ENCODE measurements around the gene RASGEF1C.

Gene RASGEF1C

GRCh38 chr5:180214870-180215770 lies 6.1 kb upstream of the RASGEF1C start:
- TF ChIP-seq, protein P1, sequence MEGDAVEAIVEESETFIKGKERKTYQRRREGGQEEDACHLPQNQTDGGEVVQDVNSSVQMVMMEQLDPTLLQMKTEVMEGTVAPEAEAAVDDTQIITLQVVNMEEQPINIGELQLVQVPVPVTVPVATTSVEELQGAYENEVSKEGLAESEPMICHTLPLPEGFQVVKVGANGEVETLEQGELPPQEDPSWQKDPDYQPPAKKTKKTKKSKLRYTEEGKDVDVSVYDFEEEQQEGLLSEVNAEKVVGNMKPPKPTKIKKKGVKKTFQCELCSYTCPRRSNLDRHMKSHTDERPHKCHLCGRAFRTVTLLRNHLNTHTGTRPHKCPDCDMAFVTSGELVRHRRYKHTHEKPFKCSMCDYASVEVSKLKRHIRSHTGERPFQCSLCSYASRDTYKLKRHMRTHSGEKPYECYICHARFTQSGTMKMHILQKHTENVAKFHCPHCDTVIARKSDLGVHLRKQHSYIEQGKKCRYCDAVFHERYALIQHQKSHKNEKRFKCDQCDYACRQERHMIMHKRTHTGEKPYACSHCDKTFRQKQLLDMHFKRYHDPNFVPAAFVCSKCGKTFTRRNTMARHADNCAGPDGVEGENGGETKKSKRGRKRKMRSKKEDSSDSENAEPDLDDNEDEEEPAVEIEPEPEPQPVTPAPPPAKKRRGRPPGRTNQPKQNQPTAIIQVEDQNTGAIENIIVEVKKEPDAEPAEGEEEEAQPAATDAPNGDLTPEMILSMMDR (IDR thresholded peaks at IDR 0.05) = no peak
- Histone ChIP-seq H3K36me3 (no peaks in the 10 kb centered on the region), H3K27ac (no peak overlapping the region), H3K27me3 (peaks cover 37% of the 10 kb centered on the region), H3K9me3 (no peaks in the 10 kb centered on the region), H3K4me1 (ENCODE audit: control insufficient read depth in 1 of 2, insufficient read depth in 1 of 2, low read depth in 1 of 2, low read length in 1 of 2) (no peaks in the 10 kb centered on the region), H3K4me3 (ENCODE audit: low read depth in 1 of 2, low read length in 1 of 2) (no peak overlapping the region)

DNA sequence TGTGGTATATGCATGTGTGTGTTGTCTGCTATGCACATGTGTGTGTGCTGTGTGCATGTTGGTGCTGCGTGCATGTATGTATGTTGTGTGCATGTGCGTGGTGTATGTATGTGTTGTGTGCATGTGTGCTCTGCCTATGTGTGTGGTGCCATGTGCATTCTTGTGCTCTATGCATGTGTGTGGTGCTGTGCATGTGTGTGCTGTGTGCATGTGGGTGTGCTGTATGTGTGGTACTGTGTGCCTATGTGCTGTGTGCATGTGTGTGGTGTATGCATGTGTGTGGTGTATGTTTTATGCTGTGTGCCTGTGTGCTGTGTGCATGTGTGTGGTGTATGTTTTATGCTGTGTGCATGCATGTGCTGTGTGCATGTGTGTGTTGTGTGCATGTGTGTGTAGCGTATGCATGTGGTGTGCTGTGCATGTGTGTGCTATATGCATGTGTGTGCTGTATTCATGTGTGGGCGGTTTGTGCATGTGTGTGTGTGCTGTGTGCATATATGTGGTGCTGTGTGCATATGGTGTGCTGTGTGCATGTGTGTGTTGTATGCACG lies 4.7 kb upstream of the RASGEF1C start:
- no peak overlapping the region for H3K27ac ChIP-seq
- no peaks in the 10 kb centered on the region for H3K4me1 ChIP-seq (ENCODE audit: control insufficient read depth in 1 of 2, insufficient read depth in 1 of 2, low read depth in 1 of 2, low read length in 1 of 2)
- H3K27me3 ChIP-seq = peaks cover 48% of the 10 kb centered on the region
- no peak overlapping the region for H3K4me3 ChIP-seq (ENCODE audit: low read depth in 1 of 2, low read length in 1 of 2)
- TF ChIP-seq, protein P1 (IDR thresholded peaks at IDR 0.05) = no peak
- no peaks in the 10 kb centered on the region for H3K36me3 ChIP-seq
- H3K9me3 ChIP-seq = no peaks in the 10 kb centered on the region

GRCh38 chr5:180213256-180213600 lies 4.2 kb upstream of the RASGEF1C start:
- no peaks in the 10 kb centered on the region for H3K9me3 ChIP-seq
- H3K4me3 ChIP-seq (ENCODE audit: low read depth in 1 of 2, low read length in 1 of 2) = no peak overlapping the region
- peaks cover 53% of the 10 kb centered on the region for H3K27me3 ChIP-seq
- TF ChIP-seq, protein P1 (IDR thresholded peaks at IDR 0.05) = no peak
- H3K36me3 ChIP-seq = no peaks in the 10 kb centered on the region
- H3K27ac ChIP-seq = no peak overlapping the region
- H3K4me1 ChIP-seq (ENCODE audit: control insufficient read depth in 1 of 2, insufficient read depth in 1 of 2, low read depth in 1 of 2, low read length in 1 of 2) = peaks cover 0 to 4% of the 10 kb centered on the region in 2 experiments

- H3K36me3 ChIP-seq = no peaks in the 10 kb centered on the region
- H3K27ac ChIP-seq = no peak overlapping the region
- TF ChIP-seq, protein P1 (IDR thresholded peaks at IDR 0.05) = no peak
- peaks cover 0 to 5% of the 10 kb centered on the region in 2 experiments for H3K4me1 ChIP-seq (ENCODE audit: control insufficient read depth in 1 of 2, insufficient read depth in 1 of 2, low read depth in 1 of 2, low read length in 1 of 2)
- peaks cover 59% of the 10 kb centered on the region for H3K27me3 ChIP-seq
- no peaks in the 10 kb centered on the region for H3K9me3 ChIP-seq
- H3K4me3 ChIP-seq (ENCODE audit: low read depth in 1 of 2, low read length in 1 of 2) = no peak overlapping the region
Measured at GRCh38 chr5:180212363-180213255, 3.6 kb upstream of the RASGEF1C start.

- Histone ChIP-seq H3K36me3 (no peaks in the 10 kb centered on the region), H3K27ac (no peak overlapping the region), H3K27me3 (peaks cover 68% of the 10 kb centered on the region), H3K9me3 (no peaks in the 10 kb centered on the region), H3K4me3 (ENCODE audit: low read depth in 1 of 2, low read length in 1 of 2) (no peak overlapping the region), H3K4me1 (ENCODE audit: control insufficient read depth in 1 of 2, insufficient read depth in 1 of 2, low read depth in 1 of 2, low read length in 1 of 2) (peaks cover 0 to 5% of the 10 kb centered on the region in 2 experiments)
- TF ChIP-seq, protein P1 (IDR thresholded peaks at IDR 0.05) = no peak
Measured at GRCh38 chr5:180211761-180212035, 2.7 kb upstream of the RASGEF1C start.
